ENCODE data around the gene USP19.

USP19 gene

DNA sequence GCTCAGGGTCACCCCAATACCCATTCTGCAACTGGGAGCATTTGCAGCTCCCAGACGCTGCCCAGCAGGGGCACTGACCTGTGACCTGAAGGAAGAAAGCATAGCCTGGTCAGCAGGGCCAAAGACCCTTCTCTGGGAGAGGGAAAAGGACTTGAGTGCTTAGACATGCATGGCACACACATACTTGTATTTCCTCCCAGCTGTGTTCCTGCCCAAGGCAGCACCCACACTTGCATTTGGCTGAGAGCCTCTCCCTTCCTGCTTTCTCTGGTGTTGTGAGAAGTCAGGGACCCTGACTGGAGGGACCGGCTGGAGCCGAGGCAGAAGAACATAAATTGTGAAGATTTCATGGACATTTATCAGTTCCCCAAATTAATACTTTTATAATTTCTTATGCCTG, 19.5 kb upstream of the USP19 start:
- H3K27ac ChIP-seq, result no peak overlapping the region

GRCh38 chr3:49135499-49135898, 14.9 kb upstream of the USP19 start:
- Histone ChIP-seq H3K27ac (no peak overlapping the region), H3K36me3 (no peaks in the 10 kb centered on the region), H3K4me3 (ENCODE audit: low read depth in 1 of 2, low read length in 1 of 2) (no peak overlapping the region), H3K27me3 (peaks cover 27% of the 10 kb centered on the region), H3K4me1 (ENCODE audit: control insufficient read depth in 1 of 2, insufficient read depth in 1 of 2, low read depth in 1 of 2, low read length in 1 of 2) (peaks cover 10 to 14% of the 10 kb centered on the region in 2 experiments), H3K9me3 (no peaks in the 10 kb centered on the region)
- TF ChIP-seq, protein P1, sequence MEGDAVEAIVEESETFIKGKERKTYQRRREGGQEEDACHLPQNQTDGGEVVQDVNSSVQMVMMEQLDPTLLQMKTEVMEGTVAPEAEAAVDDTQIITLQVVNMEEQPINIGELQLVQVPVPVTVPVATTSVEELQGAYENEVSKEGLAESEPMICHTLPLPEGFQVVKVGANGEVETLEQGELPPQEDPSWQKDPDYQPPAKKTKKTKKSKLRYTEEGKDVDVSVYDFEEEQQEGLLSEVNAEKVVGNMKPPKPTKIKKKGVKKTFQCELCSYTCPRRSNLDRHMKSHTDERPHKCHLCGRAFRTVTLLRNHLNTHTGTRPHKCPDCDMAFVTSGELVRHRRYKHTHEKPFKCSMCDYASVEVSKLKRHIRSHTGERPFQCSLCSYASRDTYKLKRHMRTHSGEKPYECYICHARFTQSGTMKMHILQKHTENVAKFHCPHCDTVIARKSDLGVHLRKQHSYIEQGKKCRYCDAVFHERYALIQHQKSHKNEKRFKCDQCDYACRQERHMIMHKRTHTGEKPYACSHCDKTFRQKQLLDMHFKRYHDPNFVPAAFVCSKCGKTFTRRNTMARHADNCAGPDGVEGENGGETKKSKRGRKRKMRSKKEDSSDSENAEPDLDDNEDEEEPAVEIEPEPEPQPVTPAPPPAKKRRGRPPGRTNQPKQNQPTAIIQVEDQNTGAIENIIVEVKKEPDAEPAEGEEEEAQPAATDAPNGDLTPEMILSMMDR (IDR thresholded peaks at IDR 0.05), result no peak

More for the DNA sequence above, 19.5 kb upstream of the USP19 start:
- no peaks in the 10 kb centered on the region for H3K36me3 ChIP-seq
- no peaks in the 10 kb centered on the region for H3K4me1 ChIP-seq (ENCODE audit: control insufficient read depth in 1 of 2, insufficient read depth in 1 of 2, low read depth in 1 of 2, low read length in 1 of 2)
- H3K9me3 ChIP-seq, result no peaks in the 10 kb centered on the region
- H3K27me3 ChIP-seq, result peaks cover 11% of the 10 kb centered on the region
- TF ChIP-seq, protein P1 (IDR thresholded peaks at IDR 0.05), result no peak
- no peak overlapping the region for H3K4me3 ChIP-seq (ENCODE audit: low read depth in 1 of 2, low read length in 1 of 2)

DNA sequence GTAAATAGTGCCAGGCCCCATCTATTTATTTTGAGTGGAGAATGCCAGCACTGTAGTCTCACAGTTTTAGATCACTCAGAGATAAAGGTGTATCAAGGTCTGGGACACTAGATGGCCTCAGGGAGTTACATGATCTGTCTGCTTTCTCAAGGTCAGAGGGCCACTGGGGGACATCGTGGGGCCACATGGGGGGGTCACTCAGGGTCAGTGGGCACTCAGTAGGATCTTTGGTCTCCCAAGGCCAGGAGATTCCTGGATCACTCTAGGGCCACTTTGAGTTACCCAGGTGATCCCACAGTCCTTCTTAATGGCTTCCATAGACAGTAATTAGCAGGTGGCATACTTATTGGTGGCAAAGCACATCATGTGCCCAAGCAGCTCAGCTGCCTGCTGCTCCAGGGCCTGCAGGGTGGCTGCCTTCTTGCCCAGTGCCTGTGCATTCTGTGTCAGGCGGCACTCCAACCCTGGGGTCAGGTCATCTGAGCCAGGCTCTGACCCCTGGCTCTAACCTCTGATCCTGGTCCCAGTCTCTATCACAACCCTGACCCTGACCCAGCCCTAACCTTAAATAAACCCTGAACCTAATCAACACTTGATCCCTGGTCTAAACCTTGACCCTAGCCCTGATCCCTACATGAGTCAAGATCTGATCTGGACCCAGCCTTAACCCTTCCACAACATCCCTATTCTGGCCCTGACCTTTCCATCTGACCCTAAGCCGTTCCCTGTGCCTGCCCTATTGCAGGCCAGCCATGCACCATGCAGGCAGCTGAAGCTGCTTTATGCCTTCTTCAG, 14.0 kb upstream of the USP19 start:
- peaks cover 10 to 14% of the 10 kb centered on the region in 2 experiments for H3K4me1 ChIP-seq (ENCODE audit: control insufficient read depth in 1 of 2, insufficient read depth in 1 of 2, low read depth in 1 of 2, low read length in 1 of 2)
- TF ChIP-seq, protein P1 (IDR thresholded peaks at IDR 0.05), result no peak
- no peaks in the 10 kb centered on the region for H3K36me3 ChIP-seq
- peaks cover 19% of the 10 kb centered on the region for H3K27me3 ChIP-seq
- no peak overlapping the region for H3K27ac ChIP-seq
- no peaks in the 10 kb centered on the region for H3K9me3 ChIP-seq
- H3K4me3 ChIP-seq (ENCODE audit: low read depth in 1 of 2, low read length in 1 of 2), result no peak overlapping the region

DNA sequence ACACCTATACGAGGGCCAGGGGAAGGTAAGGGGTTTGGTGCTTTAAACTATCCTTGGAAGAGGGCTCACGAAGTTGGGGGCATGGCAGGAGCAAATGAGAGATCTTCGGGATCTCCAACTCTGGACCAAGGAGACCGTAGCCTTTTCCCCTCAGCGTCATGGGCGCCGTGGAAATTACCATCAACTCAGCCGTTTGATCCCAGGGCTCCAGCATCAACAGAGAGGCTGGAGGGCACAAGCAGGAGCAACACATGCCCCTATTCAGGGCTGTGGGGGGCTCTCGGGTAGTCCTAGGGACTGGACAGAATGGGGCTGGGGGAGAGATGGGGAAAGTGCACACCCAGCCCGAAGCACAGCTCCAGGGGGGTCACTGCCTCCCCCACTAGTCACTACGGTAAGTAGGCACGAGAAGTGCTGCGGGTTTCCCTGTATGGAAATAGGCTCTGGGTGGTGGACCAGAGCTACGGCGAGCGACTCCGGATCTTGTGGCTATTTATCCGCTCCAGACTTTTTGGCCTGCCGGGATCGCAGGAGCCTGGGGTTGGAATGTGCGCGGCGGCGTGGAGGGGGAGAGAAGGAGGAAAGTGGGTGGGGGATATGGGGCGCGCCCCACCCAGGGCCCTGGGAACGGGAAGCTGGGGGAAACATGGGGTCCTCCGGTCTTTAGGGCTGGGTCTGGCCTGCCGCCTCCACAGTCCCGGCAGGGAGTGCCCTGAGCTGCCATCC, 12.8 kb upstream of the USP19 start:
- Histone ChIP-seq H3K9me3 (no peaks in the 10 kb centered on the region), H3K27ac (no peak overlapping the region), H3K4me3 (ENCODE audit: low read depth in 1 of 2, low read length in 1 of 2) (peak overlapping the region; percentile 1 to 38), H3K36me3 (no peaks in the 10 kb centered on the region), H3K27me3 (peaks cover 17% of the 10 kb centered on the region), H3K4me1 (ENCODE audit: control insufficient read depth in 1 of 2, insufficient read depth in 1 of 2, low read depth in 1 of 2, low read length in 1 of 2) (peaks cover 10 to 14% of the 10 kb centered on the region in 2 experiments)
- TF ChIP-seq, protein P1 (IDR thresholded peaks at IDR 0.05), result no peak

DNA sequence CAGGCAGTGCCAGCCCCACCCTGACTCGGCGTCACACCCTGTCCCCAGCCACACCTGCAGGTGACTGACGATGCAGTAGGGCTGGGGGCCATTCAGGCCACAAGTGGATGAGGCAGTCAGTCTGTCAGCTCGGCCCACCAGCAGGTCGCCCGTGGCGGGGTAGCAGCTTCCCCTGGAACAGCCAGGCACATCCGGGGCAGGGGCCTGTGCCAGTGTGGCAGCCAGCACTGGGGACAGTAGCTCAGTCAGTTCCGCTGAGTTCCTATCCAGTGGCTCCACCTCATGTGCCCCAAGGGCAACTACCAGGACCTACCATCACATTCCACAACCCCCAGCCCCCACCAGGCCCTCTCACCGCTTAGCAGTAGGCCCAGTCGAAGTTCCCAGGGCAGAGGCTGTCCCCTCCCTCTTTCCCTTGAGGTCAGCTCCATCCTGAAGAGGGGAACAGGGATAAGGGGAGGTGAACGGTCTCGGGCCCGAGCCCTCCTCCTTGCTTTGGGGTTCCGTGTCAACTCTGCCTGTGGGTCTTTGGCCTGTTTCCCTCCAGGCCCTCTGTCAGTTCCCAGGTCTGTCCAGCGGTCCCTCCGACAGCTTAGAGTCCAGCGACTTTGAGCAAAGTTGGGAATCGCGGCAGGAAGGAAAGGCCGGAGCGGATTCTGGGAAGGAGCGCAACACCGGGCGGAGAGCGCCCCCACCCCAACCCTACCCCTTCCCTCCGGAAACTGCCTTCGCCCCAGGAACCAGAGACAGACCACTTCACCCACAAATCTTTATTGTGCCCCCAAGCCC, 12.0 kb upstream of the USP19 start, which contains the start of gene LAMB2:
Gene LAMB2 (minus strand): TSS at position 614 of the 789 bp plus-strand sequence. CDS start 183 bp downstream, at position 431.
- Histone ChIP-seq H3K36me3 (no peaks in the 10 kb centered on the region), H3K4me1 (ENCODE audit: control insufficient read depth in 1 of 2, insufficient read depth in 1 of 2, low read depth in 1 of 2, low read length in 1 of 2) (peaks cover 10 to 14% of the 10 kb centered on the region in 2 experiments), H3K27ac (no peak within 1 kb of the TSS), H3K4me3 (ENCODE audit: low read depth in 1 of 2, low read length in 1 of 2) (peak within 1 kb of the TSS; percentile 1 to 38), H3K9me3 (no peaks in the 10 kb centered on the region), H3K27me3 (peaks cover 17% of the 10 kb centered on the region)
- TF ChIP-seq, protein P1 (IDR thresholded peaks at IDR 0.05), result no peak
